ENCODE results near the gene MVK. TPM values are rescaled to one million over a fixed set of nuclear protein-coding genes. Genes with fewer than 3 reads are reported as not detected.

MVK gene
- total and polyA plus RNA-seq, 2 of the 4 experiments (the other 2 are of a cell fraction): 6.6 to 11.5 TPM

- CTCF ChIA-PET: no interaction called here
- intact Hi-C loops (cut with micrococcal nuclease): no loop called here
- ATAC-seq (ENCODE audit: low read depth) (peak; percentile 57), DNase-seq (peak; percentile 37)
- H3K56ac ChIP-seq (ENCODE audit: extremely low read depth, insufficient read depth, low read length): no peak overlapping the region
- H2BK15ac ChIP-seq (ENCODE audit: low read depth, low read length): no peak overlapping the region
- H4K91ac ChIP-seq (ENCODE audit: insufficient read depth, low read depth, low read length): no peak overlapping the region
- H3K9me1 ChIP-seq (ENCODE audit: insufficient read depth, low read length): no peaks in the 10 kb centered on the region
- TF ChIP-seq BHLHE40 (IDR thresholded peaks at IDR 0.05; ENCODE audit: low read depth, low read length): no peak
- TF ChIP-seq RFX5 (IDR thresholded peaks at IDR 0.05; ENCODE audit: low read depth, low read length): no peak
- TF ChIP-seq MXI1 (IDR thresholded peaks at IDR 0.05; ENCODE audit: borderline replicate concordance, low read depth, low read length): no peak
- no peak for TF ChIP-seq CEBPB (IDR thresholded peaks at IDR 0.05; ENCODE audit: low read depth, low read length)
- no peak for TF ChIP-seq CHD1 (IDR thresholded peaks at IDR 0.05; ENCODE audit: low read depth, low read length)
- no peak overlapping the region for H2AK5ac ChIP-seq (ENCODE audit: low read depth, low read length)
- H3K9me3 ChIP-seq (ENCODE audit: control insufficient read depth, insufficient read depth, low read length): no peaks in the 10 kb centered on the region
- H3K18ac ChIP-seq (ENCODE audit: low read depth, low read length): no peak overlapping the region
- BruUV-seq (replicated peaks): no TSS peak
- H3K4me2 ChIP-seq (ENCODE audit: low read depth, low read length): no peak overlapping the region
- H4K5ac ChIP-seq (ENCODE audit: low read depth, low read length): no peak overlapping the region
- H3K23ac ChIP-seq (ENCODE audit: low read depth, low read length): peak overlapping the region; percentile 15; the same call in 1 of the 2 replicates
- peak overlapping the region; percentile 17; the same call in 1 of the 2 replicates for H2BK20ac ChIP-seq (ENCODE audit: low read depth, low read length)
- peak overlapping the region; percentile 75 for H2AK9ac ChIP-seq (replicated peaks; ENCODE audit: low read depth, low read length, poor library complexity)
- H3K4me1 ChIP-seq (ENCODE audit: control insufficient read depth, insufficient read depth, low read length): no peaks in the 10 kb centered on the region
- H3K36me3 ChIP-seq (ENCODE audit: control insufficient read depth, insufficient read depth, low read length): no peaks in the 10 kb centered on the region
- H4K20me1 ChIP-seq (ENCODE audit: insufficient read depth, low read length): no peaks in the 10 kb centered on the region
- H3K27me3 ChIP-seq (ENCODE audit: control insufficient read depth, insufficient read depth, low read length): peaks cover 20% of the 10 kb centered on the region
- no peak overlapping the region for H3K9ac ChIP-seq (ENCODE audit: low read depth, low read length)
- no peak overlapping the region for H2BK5ac ChIP-seq (ENCODE audit: low read depth, low read length, poor library complexity, severe bottlenecking)
- peak overlapping the region; percentile 27; the same call in 1 of the 2 replicates for H2BK120ac ChIP-seq (ENCODE audit: low read depth, low read length)
- no peak overlapping the region for H3K4me3 ChIP-seq (ENCODE audit: insufficient read depth, low read depth, low read length)
- peak overlapping the region; percentile 30 for H3K14ac ChIP-seq (replicated peaks; ENCODE audit: low read depth, low read length)
- H3K27ac ChIP-seq (ENCODE audit: insufficient read depth, low read length): no peak overlapping the region
- POLR2A ChIA-PET (ENCODE audit: unreplicated experiment): no interaction called here
- peaks cover 0 to under 1% of the 10 kb centered on the region in 2 experiments; a peak in 2 of 4 replicates for H3K79me1 ChIP-seq (ENCODE audit: low read depth in 1 of 2, low read length in 2 of 2)
- in situ Hi-C loops (cut with MboI; ENCODE audit: low sequenced_read_pairs): no loop called here
- dilution Hi-C loops (cut with HindIII; ENCODE audit: low sequenced_read_pairs, unreplicated experiment): no loop called here
- WGBS, 2 experiments (ENCODE audit: extremely low coverage in 2 of 2, insufficient read length in 1 of 2): 60% methylated on average over 1 of the region's 7 CpGs; no CpG with 5 or more reads in 1 of the 2 experiments
- H2AFZ ChIP-seq (replicated peaks; ENCODE audit: low read length, poor library complexity): peak overlapping the region; percentile 84
- peak overlapping the region in 1 of 2 experiments; percentile 39; a peak in 1 of 4 replicates for H4K8ac ChIP-seq (ENCODE audit: low read depth in 2 of 2, low read length in 2 of 2)
- H3K4ac ChIP-seq (ENCODE audit: low read depth, low read length): 0 out of 2 replicates have a peak overlapping the region, but pooled peaks have one; percentile 22
Measured at GRCh38 chr12:109544955-109545531, 28.6 kb upstream of the MVK start.
